HUES48 (cell line): Measurements from ENCODE around the gene KIF22.
A peak's percentile ranks its signal among the peaks of the same experiment; 100 is the strongest.
"Not testable (repeated sequence)": the region's sequence is repeated elsewhere in the genome, so short reads cannot be mapped to it uniquely, and the experiment has no call there.

Experiments used
- H3K27ac ChIP-seq: one replicate; pipeline ENCODE4 v1.7.0; 2013; ENCODE audit warnings: low read depth, low read length, inconsistent platforms
- H3K27me3 ChIP-seq: 2 replicates; pipeline ENCODE4 v1.6.1; 2013; ENCODE audit warnings: mild to moderate bottlenecking, low read length; ENCODE audit not compliant: control insufficient read depth, insufficient read depth
- H3K36me3 ChIP-seq: 2 replicates; pipeline ENCODE4 v1.6.1; 2013; ENCODE audit warnings: low read length; ENCODE audit not compliant: control insufficient read depth, insufficient read depth
- H3K4me1 ChIP-seq: 2 replicates; pipeline ENCODE4 v1.6.1; 2013; ENCODE audit warnings: mild to moderate bottlenecking, low read length; ENCODE audit not compliant: control insufficient read depth, insufficient read depth
- H3K4me3 ChIP-seq: 2 replicates; pipeline ENCODE4 v1.5.1; 2013; ENCODE audit warnings: mild to moderate bottlenecking, low read depth, low read length
- H3K9ac ChIP-seq: 2 replicates; pipeline ENCODE4 v1.6.1; 2013; ENCODE audit warnings: mild to moderate bottlenecking, low read depth, low read length, moderate library complexity
- H3K9me3 ChIP-seq: 2 replicates; pipeline ENCODE4 v1.6.1; 2013; ENCODE audit warnings: low read length; ENCODE audit not compliant: control insufficient read depth, insufficient read depth

KIF22 gene

GRCh38 chr16:29790183-29790948 lies at the start of gene KIF22:
Gene KIF22 (plus strand): TSS chr16:29790751. CDS start chr16:29790760, 9 bp downstream.
- H3K4me3 ChIP-seq: peak within 1 kb of the TSS; percentile 98

GRCh38 chr16:29742683-29743275 lies 47.8 kb upstream of the KIF22 start:
- no peak overlapping the region for H3K9ac ChIP-seq
- peaks cover 2% of the 10 kb centered on the region; the same call in 1 of the 2 replicates for H3K4me1 ChIP-seq
- H3K27me3 ChIP-seq: no peaks in the 10 kb centered on the region
- no peaks in the 10 kb centered on the region for H3K9me3 ChIP-seq
- H3K27ac ChIP-seq: no peak overlapping the region
- peaks cover 20% of the 10 kb centered on the region for H3K36me3 ChIP-seq
- no peak overlapping the region for H3K4me3 ChIP-seq

More at GRCh38 chr16:29790183-29790948, at the start of gene KIF22:
- peak within 1 kb of the TSS; percentile 85 for H3K9ac ChIP-seq
- no peaks in the 10 kb centered on the region for H3K9me3 ChIP-seq
- peaks cover 15% of the 10 kb centered on the region for H3K4me1 ChIP-seq
- peaks cover 21% of the 10 kb centered on the region; the same call in 1 of the 2 replicates for H3K36me3 ChIP-seq
- no peaks in the 10 kb centered on the region; the same call in 1 of the 2 replicates for H3K27me3 ChIP-seq
- H3K27ac ChIP-seq: peak within 1 kb of the TSS; percentile 85

- H3K9me3 ChIP-seq: peaks cover 6% of the 10 kb centered on the region; the same call in 1 of the 2 replicates
- no peak overlapping the region for H3K4me3 ChIP-seq
- H3K9ac ChIP-seq: no peak overlapping the region
- H3K27ac ChIP-seq: peak overlapping the region; percentile 33
- peaks cover 13% of the 10 kb centered on the region for H3K36me3 ChIP-seq
- no peaks in the 10 kb centered on the region for H3K27me3 ChIP-seq
- peaks cover 2% of the 10 kb centered on the region; the same call in 1 of the 2 replicates for H3K4me1 ChIP-seq
These were observed 47.1 kb upstream of the KIF22 start for GRCh38 chr16:29743475-29743826.

GRCh38 chr16:29743827-29744531 lies 46.6 kb upstream of the KIF22 start:
- Histone ChIP-seq H3K36me3 (peaks cover 8% of the 10 kb centered on the region; the same call in 1 of the 2 replicates), H3K4me1 (peaks cover 2% of the 10 kb centered on the region; the same call in 1 of the 2 replicates), H3K27ac (no peak overlapping the region), H3K27me3 (no peaks in the 10 kb centered on the region), H3K9me3 (peaks cover 8% of the 10 kb centered on the region), H3K4me3 (no peak overlapping the region), H3K9ac (no peak overlapping the region)

- peaks cover 5% of the 10 kb centered on the region; the same call in 1 of the 2 replicates for H3K36me3 ChIP-seq
- no peak overlapping the region for H3K9ac ChIP-seq
- H3K4me3 ChIP-seq: no peak overlapping the region
- peaks cover 10% of the 10 kb centered on the region for H3K9me3 ChIP-seq
- no peaks in the 10 kb centered on the region for H3K27me3 ChIP-seq
- H3K4me1 ChIP-seq: peaks cover 2% of the 10 kb centered on the region; the same call in 1 of the 2 replicates
- no peak overlapping the region for H3K27ac ChIP-seq
These were observed 45.9 kb upstream of the KIF22 start for GRCh38 chr16:29744541-29745101.

- no peak overlapping the region for H3K27ac ChIP-seq
- peaks cover 10% of the 10 kb centered on the region for H3K9me3 ChIP-seq
- no peak overlapping the region for H3K4me3 ChIP-seq
- no peak overlapping the region for H3K9ac ChIP-seq
- no peaks in the 10 kb centered on the region for H3K36me3 ChIP-seq
- peaks cover 2% of the 10 kb centered on the region; the same call in 1 of the 2 replicates for H3K4me1 ChIP-seq
- no peaks in the 10 kb centered on the region for H3K27me3 ChIP-seq
These were observed 45.3 kb upstream of the KIF22 start for GRCh38 chr16:29745121-29745852.

GRCh38 chr16:29745853-29746345 lies 44.7 kb upstream of the KIF22 start, which contains the start of gene C16orf54:
Gene C16orf54 (minus strand): TSS chr16:29745990. CDS start chr16:29744951, 1,039 bp downstream.
- Histone ChIP-seq H3K27ac (no peak within 1 kb of the TSS), H3K4me3 (no peak within 1 kb of the TSS)

GRCh38 chr16:29746518-29746917 lies 44.0 kb upstream of the KIF22 start:
- H3K9ac ChIP-seq, H3K4me3 ChIP-seq, H3K27me3 ChIP-seq, H3K36me3 ChIP-seq, H3K27ac ChIP-seq, H3K9me3 ChIP-seq, H3K4me1 ChIP-seq: not testable (repeated sequence)

More at GRCh38 chr16:29745853-29746345, 44.7 kb upstream of the KIF22 start, which contains the start of gene C16orf54:
- H3K4me1 ChIP-seq: peaks cover 2% of the 10 kb centered on the region; the same call in 1 of the 2 replicates
- H3K9me3 ChIP-seq: peaks cover 10% of the 10 kb centered on the region
- H3K27me3 ChIP-seq: no peaks in the 10 kb centered on the region
- H3K36me3 ChIP-seq: no peaks in the 10 kb centered on the region
- no peak within 1 kb of the TSS for H3K9ac ChIP-seq

- H3K4me3 ChIP-seq: no peak overlapping the region
- H3K27me3 ChIP-seq: no peaks in the 10 kb centered on the region
- peaks cover 10% of the 10 kb centered on the region for H3K9me3 ChIP-seq
- no peak overlapping the region for H3K9ac ChIP-seq
- peaks cover 2% of the 10 kb centered on the region; the same call in 1 of the 2 replicates for H3K4me1 ChIP-seq
- H3K36me3 ChIP-seq: no peaks in the 10 kb centered on the region
- no peak overlapping the region for H3K27ac ChIP-seq
These were observed 42.4 kb upstream of the KIF22 start for GRCh38 chr16:29747947-29748759.
